Retina (tissue), 1 donor: ENCODE results near the gene TCAF1.
"Not testable (repeated sequence)": the region's sequence is repeated elsewhere in the genome, so short reads cannot be mapped to it uniquely, and the experiment has no call there.

Experiments
- DNase-seq: peaks from one replicate; pipeline ENCODE4 v3.0.0-alpha.2; 2016

The TCAF1 gene

DNA sequence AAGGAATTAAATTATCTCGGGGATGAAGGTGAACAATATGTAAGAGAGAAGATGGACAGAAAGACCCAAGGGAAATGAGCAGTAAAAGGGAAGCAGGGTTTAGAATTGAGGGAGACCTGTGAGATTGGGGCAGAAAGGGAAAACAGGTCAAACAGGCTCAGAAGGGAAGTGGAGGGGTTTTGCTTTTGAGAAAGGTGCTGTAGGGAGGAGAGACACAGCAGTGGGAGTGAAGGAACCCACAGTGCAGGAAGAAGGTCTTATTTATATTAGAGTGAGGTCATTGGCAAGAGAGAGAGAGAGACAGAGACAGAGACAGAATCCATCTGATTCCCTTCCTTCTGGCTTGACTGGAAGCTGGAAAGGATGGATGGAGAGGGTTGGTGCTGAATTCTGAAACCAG is 3.5 kb upstream of the TCAF1 start:
- no peak for DNase-seq

DNA sequence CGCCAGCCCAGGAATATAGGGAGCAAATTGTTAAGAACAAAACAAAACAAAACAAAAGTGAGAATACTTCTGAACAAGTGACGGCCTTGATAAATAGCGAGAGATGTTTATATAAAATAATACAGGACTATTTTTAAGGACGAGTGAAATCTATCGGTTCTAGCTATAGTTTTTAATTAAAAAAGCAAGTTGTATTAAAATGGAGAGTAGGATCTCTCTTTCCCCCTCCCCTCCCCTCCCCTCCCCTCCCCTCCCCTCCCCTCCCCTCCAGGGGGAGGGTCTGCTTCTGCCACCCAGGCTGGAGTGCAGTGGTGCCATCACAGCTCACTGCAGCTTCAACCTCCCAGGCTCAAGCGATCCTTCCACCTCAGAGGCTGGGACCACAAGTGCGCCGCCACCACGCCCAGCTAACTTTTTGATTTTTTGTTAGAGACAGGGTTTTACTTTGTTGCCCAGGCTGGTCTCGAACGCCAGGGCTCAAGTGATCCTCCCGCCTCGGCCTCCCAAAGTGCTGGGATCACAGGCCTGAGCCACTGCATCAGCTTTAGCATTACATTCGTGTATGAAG is 440 bp upstream of the TCAF1 start:
- DNase-seq = no peak

DNA sequence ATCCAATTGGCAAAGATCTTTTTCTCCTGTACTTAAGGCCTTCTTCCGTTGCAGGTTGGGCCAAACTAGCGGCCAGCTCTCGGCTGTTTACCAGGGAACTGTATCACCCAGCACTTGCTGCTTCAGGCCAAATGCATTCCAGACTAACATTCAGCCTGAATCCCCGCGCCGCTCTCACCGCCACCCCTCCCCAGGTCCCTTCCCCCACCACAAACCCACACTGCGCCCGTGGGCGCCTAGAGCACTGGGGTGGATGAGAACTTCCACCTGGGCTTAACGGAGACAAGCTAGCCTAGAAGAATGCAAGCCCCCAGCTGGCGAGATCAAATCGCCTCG is 676 bp downstream of the TCAF1 start:
- DNase-seq = no peak

DNA sequence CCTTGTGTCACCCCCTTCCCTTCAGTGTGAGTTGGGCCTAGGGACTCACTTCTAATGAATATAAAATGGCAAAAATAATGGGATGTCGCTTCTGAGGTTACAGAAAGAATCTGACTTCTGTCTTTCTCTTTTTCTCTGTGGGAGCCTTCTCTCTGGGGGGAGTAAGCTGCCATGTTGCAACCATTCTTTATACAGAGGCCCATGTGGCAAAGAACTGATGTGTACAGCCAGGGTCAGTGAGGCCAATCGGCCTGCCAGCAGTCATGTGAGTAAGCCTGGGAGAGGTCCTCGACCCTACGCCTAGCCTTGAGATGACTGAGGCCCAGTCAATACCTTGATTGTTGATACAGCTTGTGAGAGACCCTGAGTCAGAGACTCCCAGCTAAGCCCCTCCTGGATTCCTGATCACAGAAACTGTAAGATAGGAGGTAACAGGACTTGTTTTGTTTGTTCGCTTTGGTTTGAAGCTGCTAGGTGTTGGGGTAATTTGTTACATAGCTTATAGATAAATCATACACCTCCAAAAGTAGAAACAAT is 1.7 kb downstream of the TCAF1 start:
- DNase-seq = no peak

DNA sequence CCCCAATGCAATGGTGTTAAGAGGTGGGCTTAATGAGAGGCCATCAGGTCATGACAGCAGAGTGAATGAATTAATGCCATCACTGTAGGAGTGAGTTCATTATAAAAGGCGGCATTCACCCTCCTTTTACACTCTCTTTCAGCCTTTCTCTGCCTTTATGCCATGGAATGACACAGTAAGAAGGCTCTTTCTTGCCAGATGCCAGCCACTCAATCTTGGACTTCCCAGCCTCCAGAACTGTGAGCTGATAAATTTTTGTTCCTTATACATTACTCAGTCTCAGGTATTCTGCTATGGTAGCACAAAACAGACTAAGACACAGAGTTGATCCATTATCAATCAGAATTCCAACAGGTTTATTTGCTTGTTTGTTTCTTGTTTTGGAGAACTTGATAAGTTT is 3.2 kb downstream of the TCAF1 start:
- no peak for DNase-seq

DNA sequence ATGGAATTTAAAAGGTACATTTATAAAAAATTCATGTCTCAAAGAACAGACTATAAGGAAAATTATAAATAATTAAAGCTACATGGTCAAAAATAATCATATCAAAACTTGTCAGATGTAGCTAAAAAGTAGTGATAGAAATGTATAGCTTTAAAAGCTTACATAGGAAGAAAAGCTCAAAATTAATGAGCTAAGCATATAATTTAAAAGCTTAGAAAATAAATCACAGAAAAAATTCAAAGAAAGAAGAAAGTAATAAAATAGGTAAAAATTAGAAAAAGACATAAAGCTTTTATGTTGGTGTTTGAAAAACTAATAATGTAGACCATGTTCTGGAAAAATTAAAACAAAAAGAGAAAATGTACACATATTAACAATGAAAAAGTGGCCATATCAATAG is 5.3 kb downstream of the TCAF1 start:
- DNase-seq = no peak

DNA sequence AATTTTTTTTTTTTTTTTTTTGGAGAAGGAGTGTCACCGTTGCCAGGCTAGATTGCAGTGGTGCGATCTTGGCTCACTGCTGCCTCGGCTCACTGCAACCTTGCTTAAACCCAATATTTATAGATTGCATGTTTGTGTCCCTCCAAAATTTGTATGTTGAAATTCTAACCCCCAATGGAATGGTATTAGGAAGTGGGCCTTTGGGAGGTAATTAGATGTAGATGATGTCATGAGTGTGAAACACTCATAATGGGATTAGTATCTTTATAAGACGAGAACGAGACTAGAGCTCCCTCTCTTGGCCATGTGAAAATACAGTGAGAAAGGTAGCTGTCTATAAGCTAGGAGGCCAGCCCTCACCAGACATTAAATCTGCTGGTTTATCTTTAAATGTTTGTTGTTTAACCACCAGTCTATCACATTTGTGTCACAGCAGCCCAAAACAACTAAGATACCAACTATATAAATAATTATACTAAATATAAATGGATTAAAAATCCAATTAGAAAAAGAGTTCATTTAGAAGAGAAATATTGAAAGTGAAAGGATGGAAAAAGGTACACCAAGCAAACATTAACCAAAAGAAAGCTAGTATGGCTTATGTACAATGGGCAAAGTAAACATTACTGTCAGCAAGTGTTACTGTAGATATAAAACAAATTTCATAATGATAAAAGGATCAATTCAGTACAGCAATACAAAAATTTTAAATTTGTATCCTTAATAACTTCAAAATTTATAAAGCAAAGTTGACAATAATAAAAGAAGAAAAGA is 9.3 kb downstream of the TCAF1 start:
- no peak for DNase-seq

DNA sequence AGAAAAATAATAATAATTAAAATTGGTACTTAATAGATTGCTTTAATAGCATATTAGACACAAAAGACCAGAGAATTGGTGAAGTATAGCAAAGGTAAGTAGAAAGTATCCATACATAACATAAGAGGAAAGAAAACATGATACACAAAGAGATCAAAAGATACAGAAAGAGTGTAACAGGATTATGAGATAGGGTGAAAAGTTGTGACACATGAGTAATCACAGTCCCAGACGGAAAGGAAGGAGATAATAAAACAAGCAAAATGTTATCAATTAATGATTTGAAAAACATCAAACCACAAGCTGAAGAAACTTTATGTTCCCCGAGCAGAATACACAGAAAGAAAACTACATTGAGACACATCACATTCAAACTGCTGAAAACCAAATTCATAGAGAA is 10.5 kb downstream of the TCAF1 start:
- no peak for DNase-seq

DNA sequence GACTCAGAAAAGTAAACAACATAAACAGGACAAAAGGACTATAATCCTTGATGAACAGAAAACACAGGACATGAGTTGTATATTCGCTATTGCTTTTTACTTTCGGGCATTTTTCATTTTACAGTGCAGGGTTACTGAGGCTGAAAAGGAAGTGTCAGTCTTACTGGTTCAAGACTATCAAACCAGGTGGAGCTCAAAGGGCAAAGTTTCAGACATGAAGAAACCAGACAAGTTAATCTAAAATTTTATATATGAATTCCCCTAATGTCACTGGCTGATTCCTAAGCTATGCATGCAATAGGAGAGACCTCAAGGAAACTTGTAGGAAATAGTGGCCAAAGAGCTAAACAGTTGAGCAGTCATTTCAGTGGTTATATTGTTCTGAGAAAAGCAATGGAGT is 11.4 kb downstream of the TCAF1 start:
- no peak for DNase-seq

DNA sequence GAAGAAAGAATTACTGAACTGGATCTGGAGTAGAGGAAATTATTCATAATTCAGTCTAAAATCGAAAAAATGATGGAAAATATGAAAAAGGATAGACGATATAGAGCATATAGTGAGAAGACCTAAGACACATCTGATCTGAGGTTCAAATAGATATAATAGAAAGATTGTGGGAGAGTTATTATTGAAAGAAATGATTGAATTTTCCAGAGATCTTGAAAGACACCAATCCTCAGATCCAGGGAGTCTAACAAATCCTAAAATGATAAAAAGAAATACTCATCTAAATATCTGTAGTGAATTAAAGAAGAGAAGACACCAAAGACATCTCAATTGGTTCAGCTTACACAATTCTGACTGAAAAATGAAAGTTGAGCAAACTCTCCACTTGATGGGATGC is 12.9 kb downstream of the TCAF1 start:
- no peak for DNase-seq

DNA sequence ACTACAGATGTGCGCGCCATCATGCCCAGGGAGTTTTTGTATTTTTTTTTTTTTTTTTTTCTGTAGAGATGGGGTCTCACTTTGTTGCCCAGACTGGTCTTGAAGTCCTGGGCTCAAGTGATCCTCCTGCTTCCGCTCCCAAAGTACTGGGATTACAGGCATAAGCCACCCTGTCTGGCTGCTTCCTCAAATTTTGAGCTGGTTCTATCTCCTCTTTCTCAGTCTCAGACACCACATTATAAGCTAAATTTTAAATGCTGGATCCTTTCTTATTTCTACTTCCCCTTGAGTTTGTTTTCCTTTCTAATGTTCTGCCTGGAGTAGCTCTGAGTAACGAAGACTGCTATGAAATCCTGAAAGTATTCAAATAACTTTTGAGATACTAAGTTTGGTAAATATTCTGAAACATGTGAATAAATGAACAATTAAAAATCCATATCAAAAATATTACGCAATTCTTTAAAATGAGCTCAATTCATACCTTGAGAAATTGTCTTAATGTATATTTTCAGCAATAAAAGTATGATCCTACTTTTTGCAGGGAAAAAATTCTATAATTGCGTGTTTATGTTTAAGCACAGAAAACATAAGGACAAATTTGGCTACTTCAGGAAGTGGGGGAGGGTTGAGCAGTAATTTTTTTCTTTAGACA is 15.0 kb downstream of the TCAF1 start:
- DNase-seq = no peak

DNA sequence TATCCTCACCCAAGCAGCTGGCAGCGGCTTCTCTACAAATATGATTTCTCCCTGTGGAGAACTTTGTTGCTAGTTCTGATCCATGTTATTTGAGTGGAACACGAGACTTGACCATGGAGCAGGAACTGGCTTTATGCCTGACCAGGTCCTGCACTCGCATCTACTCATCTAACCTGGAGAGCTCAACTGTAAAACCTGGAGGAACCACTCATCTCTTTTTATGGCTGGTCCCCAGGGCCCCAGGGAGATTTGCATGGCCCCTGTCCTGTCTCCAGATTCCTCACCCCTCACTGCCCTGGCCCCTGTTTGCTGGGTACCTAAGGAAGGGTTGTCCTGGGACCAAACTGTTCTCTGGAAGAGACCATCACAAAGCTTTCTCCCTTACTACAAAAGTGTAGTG is 16.0 kb downstream of the TCAF1 start:
- no peak for DNase-seq

DNA sequence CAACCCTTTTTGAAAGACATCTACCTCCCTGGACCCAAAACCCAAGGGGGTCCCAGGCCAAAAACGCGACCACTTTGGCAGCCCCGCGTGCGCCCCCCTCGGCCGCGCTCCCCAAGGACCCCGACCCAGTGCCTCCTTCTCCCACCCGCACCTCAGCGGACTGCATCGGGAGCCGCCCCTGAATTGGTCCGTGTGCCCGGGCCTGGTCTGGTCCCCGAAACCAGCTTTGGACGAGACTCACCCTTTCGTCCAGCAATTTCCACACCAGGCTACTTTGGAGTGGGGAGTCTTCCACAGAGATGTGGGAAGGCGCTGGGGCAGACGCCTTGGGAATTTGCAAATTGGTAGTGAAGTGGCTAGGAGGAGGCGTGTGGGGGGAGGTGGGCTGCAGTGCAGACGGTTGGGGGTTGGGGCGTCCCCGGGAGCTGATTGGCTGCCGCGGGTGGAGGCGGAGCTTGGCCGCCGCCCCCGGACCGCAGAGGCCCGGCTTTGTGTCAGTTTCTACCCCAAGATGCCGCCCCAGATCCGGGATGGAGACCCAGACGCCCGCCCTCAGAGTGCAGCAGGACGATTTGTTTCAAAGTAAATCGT is 16.9 kb downstream of the TCAF1 start:
- peak; percentile 92 for DNase-seq

DNA sequence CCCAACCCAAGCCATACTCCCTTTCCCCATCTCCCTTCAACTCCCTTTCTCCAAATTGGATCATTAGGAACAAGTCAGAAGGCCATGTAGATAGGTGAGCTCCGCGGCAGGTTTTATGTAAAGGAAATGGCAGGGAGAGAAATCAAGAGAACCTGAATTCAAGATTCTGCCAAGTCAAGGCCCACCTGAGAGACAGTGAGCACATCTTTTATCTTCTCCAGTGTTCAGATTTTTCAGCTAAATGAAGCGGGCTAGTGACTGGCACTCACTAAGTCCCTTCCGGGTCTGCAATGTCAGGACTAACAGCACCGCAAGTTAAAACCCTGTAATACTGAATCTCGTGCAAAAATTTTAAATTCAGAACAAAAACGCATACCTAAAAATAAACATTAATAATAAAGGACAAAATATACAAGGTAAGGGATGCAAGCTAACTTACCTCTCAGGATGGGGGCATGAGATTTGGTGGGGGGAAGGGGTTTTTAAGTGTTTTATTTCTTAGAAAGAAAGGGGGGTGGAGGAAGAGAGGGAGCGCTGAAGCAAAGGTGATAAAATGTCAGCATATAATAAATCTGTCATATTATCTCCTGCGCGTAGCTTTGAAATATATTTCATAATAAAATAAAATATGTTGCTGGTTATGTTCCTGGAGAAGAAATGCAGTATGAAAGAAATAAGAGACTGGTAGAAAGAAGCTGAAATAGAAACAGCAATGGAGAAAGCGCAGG is 17.6 kb downstream of the TCAF1 start:
- peak; percentile 57 for DNase-seq

DNA sequence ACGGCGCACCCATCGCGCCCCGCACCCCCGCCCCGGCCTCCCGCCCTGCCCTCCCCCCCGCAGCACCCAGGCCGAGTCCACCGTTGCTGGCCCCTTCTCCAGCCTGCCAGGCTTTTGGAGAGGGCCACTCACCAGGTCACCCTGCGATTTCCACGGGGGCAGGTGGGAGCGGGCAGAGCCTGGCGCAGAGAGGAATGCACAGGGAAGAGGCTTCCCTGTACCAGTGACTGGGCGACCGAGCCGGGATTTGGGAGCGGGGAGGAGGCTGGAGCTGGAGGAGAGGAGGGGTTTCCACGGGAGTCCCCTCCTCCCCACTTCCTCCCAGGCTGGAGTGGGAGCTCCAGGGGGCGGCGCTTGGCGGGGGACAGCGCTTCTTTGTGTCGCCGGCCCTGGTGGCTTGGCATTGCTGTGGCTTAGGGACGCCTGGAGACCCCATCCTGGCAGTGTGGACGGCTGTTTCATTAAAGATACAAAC is 19.3 kb downstream of the TCAF1 start:
- DNase-seq = peak; percentile 91

DNA sequence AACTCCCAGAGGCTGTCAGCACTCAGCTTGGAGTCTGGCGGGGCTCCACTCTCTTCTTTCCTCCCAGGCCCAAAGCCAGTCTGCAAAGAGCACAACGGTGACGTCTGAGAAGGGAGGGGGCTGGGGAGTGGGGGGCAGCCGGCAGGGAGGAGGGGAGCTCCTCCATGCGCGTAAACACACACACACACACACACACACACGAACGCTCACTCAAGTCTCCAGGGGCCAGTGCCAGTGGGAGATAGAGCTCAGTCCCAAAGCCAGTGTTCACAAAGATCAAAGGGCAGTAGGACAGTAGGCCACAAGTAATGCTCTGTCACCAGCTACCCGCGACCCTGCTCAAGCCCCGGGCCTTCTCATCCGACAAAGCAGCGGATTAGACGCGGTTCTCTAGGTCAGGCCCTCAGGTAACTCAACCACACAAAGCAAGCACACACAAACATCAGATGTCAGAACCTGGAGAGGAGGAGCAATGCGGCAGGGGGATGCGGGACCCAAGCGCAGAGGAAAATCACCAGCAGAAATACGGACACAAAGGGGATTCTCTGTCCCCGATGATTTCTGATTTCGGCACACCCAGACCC is 19.9 kb downstream of the TCAF1 start:
- peak; percentile 88 for DNase-seq

DNA sequence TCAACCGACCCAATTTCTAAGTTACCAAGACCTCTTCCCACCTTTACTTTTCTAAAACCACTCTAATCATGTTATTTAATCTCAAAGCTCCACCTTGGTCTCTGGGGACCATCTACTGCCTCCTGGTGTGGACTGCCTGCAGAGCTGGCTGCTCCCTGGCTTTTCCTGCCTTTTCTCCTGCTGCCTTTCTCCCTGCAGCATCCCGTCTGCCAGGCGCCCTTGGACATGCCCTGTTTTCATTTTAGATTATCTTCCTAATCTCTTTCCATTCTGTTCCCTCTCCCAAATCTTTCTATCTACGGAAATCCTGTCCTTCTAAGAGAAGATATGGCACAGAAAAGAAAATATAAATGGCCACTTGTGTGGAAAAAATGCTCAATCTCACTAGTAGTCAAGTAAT is 23.1 kb downstream of the TCAF1 start:
- DNase-seq = no peak

DNA sequence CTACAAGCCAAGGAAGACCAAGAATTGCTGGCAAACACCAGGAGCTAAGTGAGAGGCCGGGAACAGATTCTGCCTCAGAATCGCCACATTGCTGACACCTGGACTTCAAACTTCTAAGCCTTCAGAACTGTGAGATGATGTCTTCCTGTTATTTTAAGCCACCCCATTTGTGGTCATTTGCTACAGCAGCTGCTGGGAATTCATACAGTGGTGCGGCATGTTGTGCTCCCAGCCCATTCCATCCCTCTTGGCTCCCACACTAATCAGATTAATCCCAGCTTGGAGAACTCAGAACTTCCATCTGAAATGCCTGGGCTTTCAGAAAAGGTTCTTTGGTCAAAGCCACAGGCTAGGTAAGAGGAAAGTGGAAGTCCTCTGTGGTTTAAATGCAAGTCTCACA is 24.9 kb downstream of the TCAF1 start:
- no peak for DNase-seq

DNA sequence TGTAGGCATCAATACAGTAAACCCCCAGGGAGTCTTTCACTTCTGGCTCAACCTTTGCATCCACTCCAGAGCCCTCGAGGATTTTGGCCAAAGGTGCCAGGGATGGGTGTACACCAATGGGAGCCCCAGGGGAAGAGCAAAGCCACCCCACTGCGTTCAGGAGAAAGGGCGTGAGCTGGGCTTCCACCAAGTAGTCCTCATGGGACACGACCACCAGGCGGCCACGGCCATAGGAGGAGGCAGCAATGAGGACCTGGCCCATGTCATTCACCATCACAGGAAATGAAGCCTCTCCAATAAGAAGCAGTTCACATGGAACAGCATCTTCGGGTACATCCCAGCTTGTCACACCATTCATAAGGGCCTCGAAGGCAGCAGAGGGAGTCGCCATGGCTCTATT is 25.8 kb downstream of the TCAF1 start:
- DNase-seq = no peak

DNA sequence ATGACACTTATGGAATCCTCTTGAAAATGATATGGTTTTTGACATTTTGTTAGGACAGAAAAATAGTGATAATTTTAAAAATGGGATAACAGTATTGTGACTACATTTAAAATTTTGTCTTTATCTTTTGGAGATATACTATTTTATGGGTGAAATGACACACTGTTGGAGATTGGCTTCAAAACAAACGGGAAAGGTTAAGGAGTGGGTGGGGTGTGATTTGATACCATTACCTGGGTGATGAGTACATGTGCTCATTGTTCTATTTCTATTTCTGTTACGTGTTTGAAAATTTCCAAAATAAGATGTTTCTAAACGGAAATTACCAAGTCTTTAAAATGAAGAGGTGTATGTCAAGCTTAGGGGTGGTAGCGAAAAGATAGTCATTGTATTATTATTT is 28.7 kb downstream of the TCAF1 start:
- not testable (repeated sequence) for DNase-seq

DNA sequence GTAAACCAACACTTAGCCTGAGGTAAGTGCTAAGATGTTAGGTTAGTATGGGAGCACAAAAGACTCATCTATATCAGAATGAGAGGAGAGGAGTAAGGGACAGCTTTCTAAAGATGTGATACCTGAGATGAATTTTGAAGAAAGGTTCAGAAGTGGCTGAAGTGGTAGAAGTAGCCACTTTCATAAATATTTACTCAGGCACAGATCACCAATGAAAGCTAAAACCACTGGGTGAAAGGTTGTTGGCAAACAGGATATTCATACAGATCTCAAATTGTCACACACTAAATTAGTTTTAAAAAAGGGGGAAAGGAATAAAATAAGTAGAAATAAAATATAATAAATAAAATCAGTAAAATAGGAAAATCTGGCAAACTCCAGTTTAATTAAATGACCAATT is 30.4 kb downstream of the TCAF1 start:
- DNase-seq = not testable (repeated sequence)

DNA sequence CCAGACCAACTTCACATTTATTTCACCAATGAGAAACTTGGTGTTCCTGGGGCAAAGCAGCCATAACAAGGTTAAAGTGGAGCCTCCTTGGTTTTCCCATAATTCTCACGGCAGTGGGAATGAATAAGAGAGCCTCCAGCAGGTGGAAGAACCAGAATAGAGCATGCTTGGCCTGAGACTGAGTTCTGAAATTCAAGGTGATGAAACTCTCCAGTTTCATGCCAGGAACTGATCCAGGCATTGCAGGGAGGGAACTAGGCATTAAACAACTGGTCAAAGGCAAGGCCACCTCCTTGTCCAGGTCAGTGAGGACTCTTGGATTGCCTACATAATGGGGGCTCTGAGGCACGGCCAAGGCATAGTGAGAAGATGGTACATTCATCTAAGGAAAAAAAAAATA is 44.0 kb downstream of the TCAF1 start:
- not testable (repeated sequence) for DNase-seq

DNA sequence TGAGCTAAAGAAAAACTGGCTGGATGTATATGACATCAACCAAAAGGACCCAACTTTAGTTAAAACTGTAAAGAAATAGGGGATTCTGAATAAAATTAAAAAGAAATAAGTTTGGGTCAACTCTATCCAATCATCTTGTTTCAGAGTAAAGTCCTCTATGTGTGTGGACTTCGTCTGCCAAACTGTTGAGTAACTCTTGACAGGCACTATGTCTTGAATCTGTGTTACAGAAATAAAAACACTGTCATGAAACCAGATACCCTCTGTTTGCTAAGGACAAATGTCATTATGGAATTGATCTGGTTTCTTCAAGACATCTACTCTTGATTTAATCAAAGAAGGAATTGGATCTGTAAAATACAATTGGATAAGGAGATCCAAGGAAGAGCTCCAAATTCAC is 46.5 kb downstream of the TCAF1 start:
- not testable (repeated sequence) for DNase-seq
